Measurements from ENCODE around the gene HHAT. TPM values are rescaled to one million over a fixed set of nuclear protein-coding genes. Genes with fewer than 3 reads are reported as not detected.

The HHAT gene
- total RNA-seq, 1 donor from 2014 or later: 2.3 TPM

DNA sequence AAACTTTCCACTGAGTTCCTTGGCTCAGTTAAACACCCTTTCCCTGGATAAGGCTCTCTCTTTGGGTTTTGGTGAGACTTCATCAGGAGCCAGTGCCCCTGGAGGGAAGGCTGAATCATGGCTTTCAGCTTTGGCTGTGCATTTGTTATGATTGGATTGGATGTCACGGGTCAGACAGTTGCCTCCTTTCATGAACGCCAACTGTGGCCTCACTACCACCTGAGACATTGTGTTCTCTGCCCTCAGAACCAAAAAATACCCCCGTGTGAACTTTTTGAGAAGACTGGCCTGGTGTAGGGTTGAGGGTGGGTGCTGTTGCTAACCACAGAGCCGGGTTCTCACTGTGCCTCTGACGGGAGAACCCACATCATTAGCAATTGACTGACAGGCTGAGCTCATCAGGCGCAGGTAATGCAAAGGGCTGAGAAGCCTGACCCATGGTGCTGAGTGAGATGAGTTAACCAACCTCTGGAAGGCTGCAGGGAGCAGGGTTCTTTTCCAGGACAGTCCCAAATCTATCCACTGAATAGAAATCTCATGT lies 65.6 kb downstream of the HHAT start:
- Mint-ChIP-seq H3K27me3 (ENCODE audit: unreplicated experiment) (no peaks in the 10 kb centered on the region), H3K4me1 (ENCODE audit: low read depth, unreplicated experiment) (no peaks in the 10 kb centered on the region), H3K4me3 (ENCODE audit: unreplicated experiment) (no peak overlapping the region), H3K27ac (ENCODE audit: unreplicated experiment) (no peak overlapping the region), H3K9me3 (ENCODE audit: unreplicated experiment) (no peaks in the 10 kb centered on the region), H3K36me3 (ENCODE audit: unreplicated experiment) (peaks cover 4% of the 10 kb centered on the region)
- TF ChIP-seq, protein P1, sequence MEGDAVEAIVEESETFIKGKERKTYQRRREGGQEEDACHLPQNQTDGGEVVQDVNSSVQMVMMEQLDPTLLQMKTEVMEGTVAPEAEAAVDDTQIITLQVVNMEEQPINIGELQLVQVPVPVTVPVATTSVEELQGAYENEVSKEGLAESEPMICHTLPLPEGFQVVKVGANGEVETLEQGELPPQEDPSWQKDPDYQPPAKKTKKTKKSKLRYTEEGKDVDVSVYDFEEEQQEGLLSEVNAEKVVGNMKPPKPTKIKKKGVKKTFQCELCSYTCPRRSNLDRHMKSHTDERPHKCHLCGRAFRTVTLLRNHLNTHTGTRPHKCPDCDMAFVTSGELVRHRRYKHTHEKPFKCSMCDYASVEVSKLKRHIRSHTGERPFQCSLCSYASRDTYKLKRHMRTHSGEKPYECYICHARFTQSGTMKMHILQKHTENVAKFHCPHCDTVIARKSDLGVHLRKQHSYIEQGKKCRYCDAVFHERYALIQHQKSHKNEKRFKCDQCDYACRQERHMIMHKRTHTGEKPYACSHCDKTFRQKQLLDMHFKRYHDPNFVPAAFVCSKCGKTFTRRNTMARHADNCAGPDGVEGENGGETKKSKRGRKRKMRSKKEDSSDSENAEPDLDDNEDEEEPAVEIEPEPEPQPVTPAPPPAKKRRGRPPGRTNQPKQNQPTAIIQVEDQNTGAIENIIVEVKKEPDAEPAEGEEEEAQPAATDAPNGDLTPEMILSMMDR (IDR thresholded peaks at IDR 0.05; ENCODE audit: partially characterized antibody, unreplicated experiment): no peak
- no peak for DNase-seq

DNA sequence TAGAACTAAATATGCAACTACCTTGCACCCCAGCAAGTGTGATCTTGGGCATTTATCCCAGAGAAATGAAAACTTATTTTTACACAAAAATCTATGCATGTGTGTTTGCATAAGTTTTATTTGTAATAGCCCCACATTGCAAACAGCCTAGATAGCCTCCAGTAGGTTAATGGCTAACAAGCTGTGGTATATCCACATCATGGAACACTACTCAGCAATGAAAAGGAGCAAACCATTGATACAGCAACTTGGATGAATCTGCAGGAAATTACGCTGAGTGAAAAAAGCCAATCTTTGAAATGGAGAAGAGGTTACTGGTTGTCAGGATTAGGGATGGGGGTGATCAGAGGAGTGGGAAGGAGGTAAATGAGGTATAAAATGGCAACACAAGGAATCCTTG lies 67.8 kb downstream of the HHAT start:
- Mint-ChIP-seq H3K9me3 (ENCODE audit: unreplicated experiment) (no peaks in the 10 kb centered on the region), H3K27me3 (ENCODE audit: unreplicated experiment) (no peaks in the 10 kb centered on the region), H3K27ac (ENCODE audit: unreplicated experiment) (no peak overlapping the region), H3K4me3 (ENCODE audit: unreplicated experiment) (no peak overlapping the region), H3K36me3 (ENCODE audit: unreplicated experiment) (peaks cover 4% of the 10 kb centered on the region), H3K4me1 (ENCODE audit: low read depth, unreplicated experiment) (no peaks in the 10 kb centered on the region)
- DNase-seq: no peak
- TF ChIP-seq, protein P1 (IDR thresholded peaks at IDR 0.05; ENCODE audit: partially characterized antibody, unreplicated experiment): no peak

- TF ChIP-seq, protein P1 (IDR thresholded peaks at IDR 0.05; ENCODE audit: partially characterized antibody, unreplicated experiment): no peak
- H3K27ac Mint-ChIP-seq (ENCODE audit: unreplicated experiment): no peak overlapping the region
- H3K27me3 Mint-ChIP-seq (ENCODE audit: unreplicated experiment): no peaks in the 10 kb centered on the region
- peaks cover 4% of the 10 kb centered on the region for H3K36me3 Mint-ChIP-seq (ENCODE audit: unreplicated experiment)
- peaks cover 1% of the 10 kb centered on the region for H3K9me3 Mint-ChIP-seq (ENCODE audit: unreplicated experiment)
- no peak overlapping the region for H3K4me3 Mint-ChIP-seq (ENCODE audit: unreplicated experiment)
- DNase-seq: no peak
- H3K4me1 Mint-ChIP-seq (ENCODE audit: low read depth, unreplicated experiment): no peaks in the 10 kb centered on the region
Observed at GRCh38 chr1:210397252-210397651, 68.5 kb downstream of the HHAT start.

DNA sequence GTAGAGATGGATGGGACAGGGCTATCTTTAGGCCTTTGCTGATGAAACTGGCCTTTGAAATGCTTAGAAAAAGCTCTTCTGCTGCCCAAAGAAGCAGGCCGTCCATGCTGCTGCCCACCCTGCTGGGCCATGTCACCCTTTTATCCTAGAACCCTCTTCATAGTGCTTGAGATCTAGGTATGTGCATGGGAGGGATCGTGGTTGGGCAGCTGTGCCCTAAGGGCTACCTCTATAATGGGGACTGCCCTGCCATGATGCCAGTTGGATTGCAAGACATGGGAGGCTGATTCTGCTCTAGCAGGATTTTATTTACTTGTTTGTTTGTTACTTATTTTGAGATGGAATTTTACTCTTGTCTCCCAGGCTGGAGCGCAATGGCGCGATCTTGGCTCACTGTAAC lies 69.0 kb downstream of the HHAT start:
- DNase-seq: no peak
- Mint-ChIP-seq H3K36me3 (ENCODE audit: unreplicated experiment) (peaks cover 4% of the 10 kb centered on the region), H3K27me3 (ENCODE audit: unreplicated experiment) (no peaks in the 10 kb centered on the region), H3K9me3 (ENCODE audit: unreplicated experiment) (peaks cover 2% of the 10 kb centered on the region), H3K27ac (ENCODE audit: unreplicated experiment) (no peak overlapping the region), H3K4me1 (ENCODE audit: low read depth, unreplicated experiment) (peaks cover 1% of the 10 kb centered on the region), H3K4me3 (ENCODE audit: unreplicated experiment) (no peak overlapping the region)
- TF ChIP-seq, protein P1 (IDR thresholded peaks at IDR 0.05; ENCODE audit: partially characterized antibody, unreplicated experiment): no peak

DNA sequence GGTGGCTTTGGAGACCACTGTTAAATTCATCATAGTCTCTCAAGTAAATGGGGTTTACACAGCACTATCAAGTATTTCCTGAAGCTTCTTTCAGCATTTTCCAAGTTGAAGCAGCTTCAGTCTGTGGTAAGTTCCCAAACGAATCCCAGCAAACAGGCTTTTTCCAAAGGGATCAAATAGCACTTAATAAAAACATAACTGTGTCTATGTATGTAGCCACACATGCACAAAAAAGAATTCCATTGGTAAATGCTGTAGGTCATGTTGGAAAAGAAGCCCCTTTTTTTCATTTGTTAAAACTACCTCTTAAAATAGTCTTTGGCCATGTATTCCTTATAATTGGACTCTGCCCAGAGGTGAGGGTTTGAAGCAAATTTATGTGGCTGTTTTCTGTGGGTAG lies 69.8 kb downstream of the HHAT start:
- no peak for DNase-seq
- Mint-ChIP-seq H3K4me1 (ENCODE audit: low read depth, unreplicated experiment) (peaks cover 7% of the 10 kb centered on the region), H3K9me3 (ENCODE audit: unreplicated experiment) (peaks cover 2% of the 10 kb centered on the region), H3K27ac (ENCODE audit: unreplicated experiment) (no peak overlapping the region), H3K36me3 (ENCODE audit: unreplicated experiment) (peaks cover 4% of the 10 kb centered on the region), H3K4me3 (ENCODE audit: unreplicated experiment) (no peak overlapping the region), H3K27me3 (ENCODE audit: unreplicated experiment) (no peaks in the 10 kb centered on the region)
- TF ChIP-seq, protein P1 (IDR thresholded peaks at IDR 0.05; ENCODE audit: partially characterized antibody, unreplicated experiment): no peak
